ENCODE data around the gene EPM2A.

Gene EPM2A

GRCh38 chr6:145629478-145629877, 105.8 kb downstream of the EPM2A start:
- Histone ChIP-seq H3K27ac (ENCODE audit: low read depth, low read length) (no peak overlapping the region), H3K36me3 (ENCODE audit: insufficient read depth, low read length) (peaks cover 8% of the 10 kb centered on the region), H3K4me3 (ENCODE audit: low read depth in 1 of 2, low read length in 2 of 2) (no peak overlapping the region), H3K27me3 (ENCODE audit: control insufficient read depth in 1 of 2, insufficient read depth in 2 of 2, low read length in 2 of 2) (no peaks in the 10 kb centered on the region), H3K9ac (ENCODE audit: low read length) (no peak overlapping the region), H3K9me3 (ENCODE audit: low read length) (no peaks in the 10 kb centered on the region), H3K4me1 (ENCODE audit: insufficient read depth, low read length) (peaks cover 5% of the 10 kb centered on the region)

DNA sequence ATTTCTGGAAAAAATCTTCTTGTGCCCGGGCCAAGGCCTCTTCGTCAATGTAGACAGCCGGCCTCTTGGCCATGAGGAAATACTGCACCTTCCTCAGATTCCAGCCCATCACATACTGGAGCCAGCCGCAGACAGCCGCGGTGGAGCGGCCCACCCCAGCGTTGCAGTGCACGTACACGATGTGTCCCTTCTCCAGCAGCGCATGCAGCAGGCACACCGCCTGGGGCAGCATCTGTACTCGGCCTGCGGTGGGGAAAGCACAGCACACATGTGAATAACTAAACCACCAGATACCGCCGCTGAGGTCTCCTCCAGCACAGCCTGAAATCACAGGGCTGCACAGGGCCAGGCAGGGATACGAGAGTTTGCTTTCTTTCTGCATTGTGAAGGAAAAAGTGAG, 107.9 kb downstream of the EPM2A start:
- no peaks in the 10 kb centered on the region for H3K27me3 ChIP-seq (ENCODE audit: control insufficient read depth in 1 of 2, insufficient read depth in 2 of 2, low read length in 2 of 2)
- H3K4me1 ChIP-seq (ENCODE audit: insufficient read depth, low read length), result no peaks in the 10 kb centered on the region
- no peak overlapping the region for H3K27ac ChIP-seq (ENCODE audit: low read depth, low read length)
- no peak overlapping the region for H3K4me3 ChIP-seq (ENCODE audit: low read depth in 1 of 2, low read length in 2 of 2)
- H3K36me3 ChIP-seq (ENCODE audit: insufficient read depth, low read length), result peaks cover 8% of the 10 kb centered on the region
- no peak overlapping the region for H3K9ac ChIP-seq (ENCODE audit: low read length)
- H3K9me3 ChIP-seq (ENCODE audit: low read length), result no peaks in the 10 kb centered on the region

DNA sequence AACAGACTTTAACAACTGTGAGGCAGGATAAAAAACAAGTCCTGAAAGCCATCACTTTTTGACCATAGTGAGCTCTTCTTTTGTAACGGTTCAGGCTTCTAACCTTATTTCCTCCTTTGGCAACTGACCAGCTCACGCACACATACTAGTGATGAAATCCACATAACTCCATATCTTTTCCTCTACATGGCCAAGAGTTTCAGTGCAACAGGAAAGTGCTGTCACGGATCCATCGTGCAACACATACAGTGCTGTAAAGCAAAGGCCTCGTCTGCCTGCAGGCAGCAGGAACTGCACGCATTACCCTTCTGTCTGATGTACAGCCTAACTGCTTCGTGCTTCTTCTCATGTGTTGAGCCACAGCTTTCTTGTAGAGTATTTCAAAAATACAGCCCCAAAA, 108.5 kb downstream of the EPM2A start:
- Histone ChIP-seq H3K36me3 (ENCODE audit: insufficient read depth, low read length) (peaks cover 8% of the 10 kb centered on the region), H3K27me3 (ENCODE audit: control insufficient read depth in 1 of 2, insufficient read depth in 2 of 2, low read length in 2 of 2) (no peaks in the 10 kb centered on the region), H3K4me1 (ENCODE audit: insufficient read depth, low read length) (no peaks in the 10 kb centered on the region), H3K27ac (ENCODE audit: low read depth, low read length) (no peak overlapping the region), H3K9me3 (ENCODE audit: low read length) (no peaks in the 10 kb centered on the region), H3K4me3 (ENCODE audit: low read depth in 1 of 2, low read length in 2 of 2) (no peak overlapping the region), H3K9ac (ENCODE audit: low read length) (no peak overlapping the region)

GRCh38 chr6:145623231-145623630, 112.1 kb downstream of the EPM2A start:
- Histone ChIP-seq H3K4me1 (ENCODE audit: insufficient read depth, low read length) (no peaks in the 10 kb centered on the region), H3K9ac (ENCODE audit: low read length) (no peak overlapping the region), H3K4me3 (ENCODE audit: low read depth in 1 of 2, low read length in 2 of 2) (no peak overlapping the region), H3K36me3 (ENCODE audit: insufficient read depth, low read length) (peaks cover 3% of the 10 kb centered on the region), H3K27me3 (ENCODE audit: control insufficient read depth in 1 of 2, insufficient read depth in 2 of 2, low read length in 2 of 2) (no peaks in the 10 kb centered on the region), H3K27ac (ENCODE audit: low read depth, low read length) (no peak overlapping the region), H3K9me3 (ENCODE audit: low read length) (no peaks in the 10 kb centered on the region)

GRCh38 chr6:145621776-145622175, 113.5 kb downstream of the EPM2A start:
- Histone ChIP-seq H3K4me1 (ENCODE audit: insufficient read depth, low read length) (no peaks in the 10 kb centered on the region), H3K9ac (ENCODE audit: low read length) (no peak overlapping the region), H3K36me3 (ENCODE audit: insufficient read depth, low read length) (no peaks in the 10 kb centered on the region), H3K27me3 (ENCODE audit: control insufficient read depth in 1 of 2, insufficient read depth in 2 of 2, low read length in 2 of 2) (no peaks in the 10 kb centered on the region), H3K27ac (ENCODE audit: low read depth, low read length) (no peak overlapping the region), H3K9me3 (ENCODE audit: low read length) (no peaks in the 10 kb centered on the region), H3K4me3 (ENCODE audit: low read depth in 1 of 2, low read length in 2 of 2) (no peak overlapping the region)

DNA sequence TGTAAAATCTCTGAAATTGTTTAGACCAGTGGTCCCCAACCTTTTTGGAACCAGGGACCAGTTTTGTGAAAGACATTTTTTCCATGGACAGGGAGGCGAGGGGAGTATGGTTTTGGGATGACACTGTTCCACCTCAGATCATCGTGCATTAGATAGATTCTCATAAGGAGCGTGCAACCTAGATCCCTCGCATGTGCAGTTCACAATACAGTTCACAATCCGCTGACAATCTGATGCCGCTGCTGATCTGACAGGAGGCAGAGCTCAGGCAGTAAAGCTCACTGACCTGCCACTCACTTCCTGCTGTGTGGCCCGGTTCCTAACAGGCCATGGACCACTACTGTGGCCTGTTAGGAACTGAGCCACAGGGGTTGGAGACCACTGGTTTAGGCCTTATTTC, 115.2 kb downstream of the EPM2A start:
- Histone ChIP-seq H3K4me1 (ENCODE audit: insufficient read depth, low read length) (no peaks in the 10 kb centered on the region), H3K9ac (ENCODE audit: low read length) (no peak overlapping the region), H3K9me3 (ENCODE audit: low read length) (no peaks in the 10 kb centered on the region), H3K4me3 (ENCODE audit: low read depth in 1 of 2, low read length in 2 of 2) (no peak overlapping the region), H3K27me3 (ENCODE audit: control insufficient read depth in 1 of 2, insufficient read depth in 2 of 2, low read length in 2 of 2) (no peaks in the 10 kb centered on the region), H3K36me3 (ENCODE audit: insufficient read depth, low read length) (no peaks in the 10 kb centered on the region), H3K27ac (ENCODE audit: low read depth, low read length) (no peak overlapping the region)

GRCh38 chr6:145609521-145609920, 125.8 kb downstream of the EPM2A start:
- no peak overlapping the region for H3K9ac ChIP-seq (ENCODE audit: low read length)
- H3K4me1 ChIP-seq (ENCODE audit: insufficient read depth, low read length), result no peaks in the 10 kb centered on the region
- H3K27me3 ChIP-seq (ENCODE audit: control insufficient read depth in 1 of 2, insufficient read depth in 2 of 2, low read length in 2 of 2), result no peaks in the 10 kb centered on the region
- H3K36me3 ChIP-seq (ENCODE audit: insufficient read depth, low read length), result no peaks in the 10 kb centered on the region
- no peaks in the 10 kb centered on the region for H3K9me3 ChIP-seq (ENCODE audit: low read length)
- no peak overlapping the region for H3K4me3 ChIP-seq (ENCODE audit: low read depth in 1 of 2, low read length in 2 of 2)
- no peak overlapping the region for H3K27ac ChIP-seq (ENCODE audit: low read depth, low read length)

DNA sequence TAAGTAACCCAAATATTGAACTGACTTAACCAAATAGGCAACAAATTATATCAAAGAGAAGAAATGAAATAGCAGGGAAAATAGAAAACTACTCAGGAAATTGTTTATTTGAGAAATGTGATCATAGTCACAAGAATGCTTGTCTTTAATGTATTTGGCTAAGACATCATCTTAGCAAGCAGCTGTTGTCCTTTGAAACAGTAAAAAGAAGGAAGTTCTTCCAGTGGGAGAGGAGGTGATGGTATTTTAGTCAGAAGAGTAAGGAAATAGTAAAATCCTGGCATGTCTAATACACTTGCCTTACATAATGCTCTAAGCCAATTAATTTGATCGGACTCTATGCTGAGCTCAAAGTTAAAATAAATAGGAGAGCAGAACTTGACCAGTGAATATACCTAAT, 126.5 kb downstream of the EPM2A start:
- Histone ChIP-seq H3K27me3 (ENCODE audit: control insufficient read depth in 1 of 2, insufficient read depth in 2 of 2, low read length in 2 of 2) (no peaks in the 10 kb centered on the region), H3K9me3 (ENCODE audit: low read length) (no peaks in the 10 kb centered on the region), H3K36me3 (ENCODE audit: insufficient read depth, low read length) (no peaks in the 10 kb centered on the region), H3K27ac (ENCODE audit: low read depth, low read length) (no peak overlapping the region), H3K4me1 (ENCODE audit: insufficient read depth, low read length) (no peaks in the 10 kb centered on the region), H3K4me3 (ENCODE audit: low read depth in 1 of 2, low read length in 2 of 2) (no peak overlapping the region), H3K9ac (ENCODE audit: low read length) (no peak overlapping the region)

- Histone ChIP-seq H3K9ac (ENCODE audit: low read length) (no peak overlapping the region), H3K4me3 (ENCODE audit: low read depth in 1 of 2, low read length in 2 of 2) (no peak overlapping the region), H3K27me3 (ENCODE audit: control insufficient read depth in 1 of 2, insufficient read depth in 2 of 2, low read length in 2 of 2) (no peaks in the 10 kb centered on the region), H3K4me1 (ENCODE audit: insufficient read depth, low read length) (no peaks in the 10 kb centered on the region), H3K36me3 (ENCODE audit: insufficient read depth, low read length) (no peaks in the 10 kb centered on the region), H3K9me3 (ENCODE audit: low read length) (no peaks in the 10 kb centered on the region), H3K27ac (ENCODE audit: low read depth, low read length) (no peak overlapping the region)
Measured at GRCh38 chr6:145603991-145604390, 131.3 kb downstream of the EPM2A start.

- no peaks in the 10 kb centered on the region for H3K36me3 ChIP-seq (ENCODE audit: insufficient read depth, low read length)
- no peak overlapping the region for H3K4me3 ChIP-seq (ENCODE audit: low read depth in 1 of 2, low read length in 2 of 2)
- no peaks in the 10 kb centered on the region for H3K27me3 ChIP-seq (ENCODE audit: control insufficient read depth in 1 of 2, insufficient read depth in 2 of 2, low read length in 2 of 2)
- no peak overlapping the region for H3K27ac ChIP-seq (ENCODE audit: low read depth, low read length)
- no peaks in the 10 kb centered on the region for H3K4me1 ChIP-seq (ENCODE audit: insufficient read depth, low read length)
- H3K9me3 ChIP-seq (ENCODE audit: low read length), result no peaks in the 10 kb centered on the region
- no peak overlapping the region for H3K9ac ChIP-seq (ENCODE audit: low read length)
Measured at GRCh38 chr6:145603424-145603833, 131.9 kb downstream of the EPM2A start.

GRCh38 chr6:145602726-145603326, 132.5 kb downstream of the EPM2A start:
- H3K4me3 ChIP-seq (ENCODE audit: low read depth in 1 of 2, low read length in 2 of 2), result no peak overlapping the region

GRCh38 chr6:145601397-145601796, 133.9 kb downstream of the EPM2A start:
- no peaks in the 10 kb centered on the region for H3K36me3 ChIP-seq (ENCODE audit: insufficient read depth, low read length)
- H3K4me1 ChIP-seq (ENCODE audit: insufficient read depth, low read length), result no peaks in the 10 kb centered on the region
- H3K9ac ChIP-seq (ENCODE audit: low read length), result no peak overlapping the region
- no peaks in the 10 kb centered on the region for H3K27me3 ChIP-seq (ENCODE audit: control insufficient read depth in 1 of 2, insufficient read depth in 2 of 2, low read length in 2 of 2)
- no peaks in the 10 kb centered on the region for H3K9me3 ChIP-seq (ENCODE audit: low read length)
- no peak overlapping the region for H3K4me3 ChIP-seq (ENCODE audit: low read depth in 1 of 2, low read length in 2 of 2)
- no peak overlapping the region for H3K27ac ChIP-seq (ENCODE audit: low read depth, low read length)

More at GRCh38 chr6:145602726-145603326, 132.5 kb downstream of the EPM2A start:
- no peaks in the 10 kb centered on the region for H3K4me1 ChIP-seq (ENCODE audit: insufficient read depth, low read length)
- no peaks in the 10 kb centered on the region for H3K36me3 ChIP-seq (ENCODE audit: insufficient read depth, low read length)
- no peak overlapping the region for H3K27ac ChIP-seq (ENCODE audit: low read depth, low read length)
- H3K27me3 ChIP-seq (ENCODE audit: control insufficient read depth in 1 of 2, insufficient read depth in 2 of 2, low read length in 2 of 2), result no peaks in the 10 kb centered on the region
- H3K9me3 ChIP-seq (ENCODE audit: low read length), result no peaks in the 10 kb centered on the region
- H3K9ac ChIP-seq (ENCODE audit: low read length), result no peak overlapping the region
